ENCODE results near the gene NR2C2. TPM values are rescaled to one million over a fixed set of nuclear protein-coding genes. Genes with fewer than 3 reads are reported as not detected.

The NR2C2 gene
- total and polyA plus RNA-seq, 8 donors, result 5.0 to 73.6 (median 15.5) TPM

DNA sequence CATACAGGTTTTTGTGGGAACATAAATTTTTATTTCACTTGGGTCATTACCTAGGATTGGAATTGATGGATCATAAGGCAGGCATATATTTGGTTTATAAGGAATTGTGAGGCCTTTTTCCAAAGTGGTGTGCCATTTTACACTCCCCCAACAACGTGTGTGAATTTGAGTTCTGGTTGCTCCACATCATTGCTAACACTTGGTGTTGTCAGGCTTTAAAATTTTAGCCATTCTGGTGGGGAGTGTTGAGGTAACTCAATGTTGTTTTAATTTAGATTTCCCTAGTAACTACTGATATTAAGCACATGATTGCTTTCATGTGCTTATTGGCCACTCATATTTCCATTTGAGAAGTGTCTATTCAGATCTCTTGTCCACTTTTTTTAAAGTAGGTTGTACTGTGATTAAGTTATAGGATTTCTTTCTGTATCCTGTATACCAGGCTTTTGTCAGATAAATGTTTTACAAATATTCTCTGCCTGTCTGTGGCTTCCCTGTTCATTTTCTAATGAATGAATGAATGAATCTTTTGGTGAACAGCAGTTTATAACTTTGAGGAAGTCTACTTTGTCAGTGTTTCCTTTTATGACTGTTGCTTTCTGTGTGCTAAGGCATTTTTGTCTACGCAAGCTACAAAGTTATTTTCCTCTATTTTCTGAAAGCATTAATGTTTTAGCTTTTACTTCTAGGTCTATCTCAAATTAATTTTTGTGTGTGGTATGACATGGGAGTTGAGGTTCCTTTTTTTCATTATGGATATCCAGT is 17.9 kb upstream of the NR2C2 start:
- 78 to 90% (median 84%) methylated on average over 2 of the region's 2 CpGs for WGBS, 5 donors
- Histone ChIP-seq H3K9me3 (no peaks in the 10 kb centered on the region), H3K4me1 (no peaks in the 10 kb centered on the region), H3K27ac (no peak overlapping the region), H3K36me3 (peaks cover 0 to 20% (median 13%) of the 10 kb centered on the region in 4 donors), H3K27me3 (no peaks in the 10 kb centered on the region), H3K4me3 (no peak overlapping the region)
- TF ChIP-seq EP300 (IDR thresholded peaks at IDR 0.05), result no peak
- TF ChIP-seq POLR2AphosphoS5 (IDR thresholded peaks at IDR 0.05), result no peak
- no peak for TF ChIP-seq CTCF (IDR thresholded peaks at IDR 0.05)
- intact Hi-C loops (cut with DNase I; ENCODE audit: low total_unique reads), result no loop called here
- no peak for DNase-seq

DNA sequence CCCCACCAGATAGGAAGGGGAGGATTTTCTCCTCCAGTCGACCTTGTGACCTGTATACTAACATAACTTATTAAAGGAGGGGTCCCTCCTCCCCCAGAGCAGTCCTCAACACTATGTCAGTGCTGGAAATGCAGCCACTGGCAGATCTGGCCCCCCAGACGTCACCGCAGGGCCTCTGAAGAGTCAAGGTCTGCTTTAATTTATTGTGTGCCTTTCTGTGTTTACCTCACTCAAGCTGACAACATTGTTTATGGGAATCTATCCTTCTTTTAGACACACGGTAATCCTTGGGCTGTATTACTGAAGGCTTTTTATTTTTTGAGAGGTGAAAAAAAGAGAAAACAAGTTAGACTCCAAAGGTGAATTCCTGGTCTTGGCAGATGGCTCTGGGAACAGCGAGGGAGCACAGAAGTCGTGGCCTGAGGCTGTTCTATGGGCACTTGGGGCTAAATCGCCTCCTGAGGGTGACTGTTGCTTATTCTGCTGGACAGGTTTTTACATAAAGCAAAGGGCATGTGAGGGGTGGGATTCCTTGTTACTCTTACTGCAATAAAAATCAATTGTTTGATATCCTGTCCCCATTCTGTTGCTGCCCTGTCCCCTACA is 13.5 kb upstream of the NR2C2 start:
- H3K4me1 ChIP-seq, result no peaks in the 10 kb centered on the region
- 66 to 77% (median 70%) methylated on average over 7 of the region's 7 CpGs for WGBS, 5 donors
- peaks cover 0 to 23% (median 10%) of the 10 kb centered on the region in 4 donors for H3K36me3 ChIP-seq
- H3K27me3 ChIP-seq, result no peaks in the 10 kb centered on the region
- DNase-seq, result no peak
- no peak overlapping the region for H3K27ac ChIP-seq
- no peaks in the 10 kb centered on the region for H3K9me3 ChIP-seq
- H3K4me3 ChIP-seq, result no peak overlapping the region
- intact Hi-C loops (cut with DNase I; ENCODE audit: low total_unique reads), result no loop called here
- TF ChIP-seq CTCF (IDR thresholded peaks at IDR 0.05), result no peak
- no peak for TF ChIP-seq POLR2A (IDR thresholded peaks at IDR 0.05)
- TF ChIP-seq EP300 (IDR thresholded peaks at IDR 0.05), result no peak
- no peak for TF ChIP-seq POLR2AphosphoS5 (IDR thresholded peaks at IDR 0.05)

GRCh38 chr3:14935592-14936345 is 11.6 kb upstream of the NR2C2 start:
- Histone ChIP-seq H3K36me3 (peaks cover 0 to 23% (median 10%) of the 10 kb centered on the region in 4 donors), H3K4me3 (no peak overlapping the region), H3K4me1 (peaks cover 0 to 3% (median 0%) of the 10 kb centered on the region in 4 donors), H3K9me3 (no peaks in the 10 kb centered on the region), H3K27ac (peak overlapping the region in 1 of 5 donors; percentile 9), H3K27me3 (no peaks in the 10 kb centered on the region)
- no peak for TF ChIP-seq POLR2AphosphoS5 (IDR thresholded peaks at IDR 0.05)
- no peak for TF ChIP-seq EP300 (IDR thresholded peaks at IDR 0.05)
- TF ChIP-seq POLR2A (IDR thresholded peaks at IDR 0.05), result no peak
- TF ChIP-seq CTCF (IDR thresholded peaks at IDR 0.05), result no peak
- 76 to 86% (median 84%) methylated on average over 6 of the region's 6 CpGs for WGBS, 5 donors
- peak in 1 of 2 donors; percentile 49 for DNase-seq
- intact Hi-C loops (cut with DNase I; ENCODE audit: low total_unique reads), result no loop called here

DNA sequence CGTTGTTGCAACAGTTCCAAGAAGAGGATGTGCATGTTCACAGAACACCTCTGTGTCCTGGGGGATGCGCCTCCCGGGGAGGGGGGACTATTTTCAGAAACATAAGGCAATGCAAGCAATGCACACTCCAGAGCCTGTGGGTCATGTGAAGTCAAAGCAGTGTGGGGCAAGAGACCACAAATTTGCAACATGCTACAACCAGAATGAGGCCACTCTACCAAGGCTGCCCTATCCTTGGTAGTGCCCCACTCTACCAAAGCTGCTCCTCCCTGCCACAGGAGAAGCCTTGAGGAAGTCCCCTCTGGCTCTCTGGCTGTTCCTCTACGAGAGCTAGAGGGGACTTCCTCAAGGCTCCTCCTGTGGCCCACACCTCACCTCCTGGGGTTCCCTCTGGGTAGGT is 8.4 kb upstream of the NR2C2 start:
- no peak overlapping the region for H3K27ac ChIP-seq
- DNase-seq, result no peak
- H3K4me3 ChIP-seq, result no peak overlapping the region
- no peaks in the 10 kb centered on the region for H3K9me3 ChIP-seq
- TF ChIP-seq POLR2A (IDR thresholded peaks at IDR 0.05) (no peak), EP300 (IDR thresholded peaks at IDR 0.05) (no peak), CTCF (IDR thresholded peaks at IDR 0.05) (no peak), POLR2AphosphoS5 (IDR thresholded peaks at IDR 0.05) (no peak)
- 76 to 93% (median 90%) methylated on average over 4 of the region's 4 CpGs for WGBS, 5 donors
- no peaks in the 10 kb centered on the region for H3K27me3 ChIP-seq
- peaks cover 3 to 21% (median 18%) of the 10 kb centered on the region in 4 donors for H3K4me1 ChIP-seq
- intact Hi-C loops (cut with DNase I; ENCODE audit: low total_unique reads), result no loop called here
- peaks cover 0 to 21% (median 15%) of the 10 kb centered on the region in 4 donors for H3K36me3 ChIP-seq
